ENCODE measurements around the gene RPAIN.

The RPAIN gene, protein sequence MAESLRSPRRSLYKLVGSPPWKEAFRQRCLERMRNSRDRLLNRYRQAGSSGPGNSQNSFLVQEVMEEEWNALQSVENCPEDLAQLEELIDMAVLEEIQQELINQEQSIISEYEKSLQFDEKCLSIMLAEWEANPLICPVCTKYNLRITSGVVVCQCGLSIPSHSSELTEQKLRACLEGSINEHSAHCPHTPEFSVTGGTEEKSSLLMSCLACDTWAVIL

DNA sequence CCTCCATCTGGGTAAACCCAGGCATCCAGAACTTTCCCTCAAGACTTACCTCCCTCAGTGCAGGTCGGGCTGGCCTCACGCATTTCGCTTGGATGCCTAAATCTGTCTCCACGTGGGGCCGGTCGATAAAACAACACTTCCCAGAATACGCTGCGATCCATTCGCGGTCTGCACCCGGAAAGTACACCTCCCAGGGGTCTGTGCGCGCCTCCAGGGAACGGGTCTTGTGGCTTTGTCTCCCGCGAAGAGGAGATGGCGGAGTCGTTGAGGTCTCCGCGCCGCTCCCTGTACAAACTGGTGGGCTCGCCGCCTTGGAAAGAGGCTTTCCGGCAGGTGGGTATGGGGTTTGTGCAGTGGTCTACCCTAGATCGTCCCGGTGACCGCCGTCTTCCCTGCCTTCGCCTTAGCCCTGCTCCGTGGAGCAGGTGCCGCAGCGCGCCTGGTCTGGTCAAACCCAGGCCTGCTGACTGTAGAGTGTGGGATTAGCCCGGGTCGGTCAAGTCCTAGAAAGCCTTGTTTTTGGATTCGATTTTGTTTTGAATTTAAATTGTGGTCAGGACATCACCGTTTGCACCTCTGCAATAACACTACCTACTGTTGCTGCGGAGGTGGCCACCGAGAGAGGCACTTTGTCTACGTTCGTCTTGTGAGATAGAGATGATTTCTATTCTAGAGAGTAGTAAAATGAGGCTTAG is at the start of gene RPAIN:
RPAIN (plus strand) TSS at position 224 of the 695 bp plus-strand sequence; CDS start at position 253, 29 bp downstream.
- peak; percentile 82 for DNase-seq

DNA sequence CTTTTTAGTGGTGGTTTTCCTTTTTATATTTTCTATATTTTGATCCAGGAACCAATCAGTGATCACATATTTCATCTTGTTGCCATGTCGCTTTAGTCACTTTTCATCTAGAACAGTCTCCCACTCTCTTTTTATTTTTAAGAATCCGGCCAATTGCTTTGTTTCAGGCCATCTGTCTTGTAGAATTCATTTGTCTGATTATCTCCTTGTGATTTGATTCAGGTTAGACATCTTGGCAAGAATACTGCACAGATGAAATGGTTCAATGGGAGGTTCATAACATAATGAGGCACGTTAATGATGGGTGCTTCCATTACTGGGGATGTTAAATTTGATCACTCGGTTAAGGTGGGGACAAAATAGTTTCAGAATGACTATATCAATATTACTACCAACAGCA is 49.6 kb upstream of the RPAIN start:
- DNase-seq: no peak

DNA sequence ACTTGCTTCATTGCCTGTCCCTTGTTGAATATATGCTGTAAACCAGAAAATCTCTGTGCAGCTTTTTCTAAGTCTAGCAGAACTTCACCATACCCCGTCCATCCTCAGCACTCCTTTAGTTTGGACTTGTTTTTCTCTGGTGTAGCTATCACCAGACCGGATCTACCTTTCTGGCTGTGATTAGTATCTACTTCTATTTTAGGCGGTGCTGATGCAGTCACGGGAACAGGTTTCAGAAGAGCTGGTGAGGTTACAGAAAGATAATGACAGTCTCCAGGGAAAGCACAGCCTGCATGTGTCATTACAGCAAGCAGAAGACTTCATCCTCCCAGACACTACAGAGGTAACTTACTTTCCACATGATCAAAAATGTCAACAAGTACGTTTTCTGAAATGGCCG is 46.9 kb upstream of the RPAIN start:
- no peak for DNase-seq

DNA sequence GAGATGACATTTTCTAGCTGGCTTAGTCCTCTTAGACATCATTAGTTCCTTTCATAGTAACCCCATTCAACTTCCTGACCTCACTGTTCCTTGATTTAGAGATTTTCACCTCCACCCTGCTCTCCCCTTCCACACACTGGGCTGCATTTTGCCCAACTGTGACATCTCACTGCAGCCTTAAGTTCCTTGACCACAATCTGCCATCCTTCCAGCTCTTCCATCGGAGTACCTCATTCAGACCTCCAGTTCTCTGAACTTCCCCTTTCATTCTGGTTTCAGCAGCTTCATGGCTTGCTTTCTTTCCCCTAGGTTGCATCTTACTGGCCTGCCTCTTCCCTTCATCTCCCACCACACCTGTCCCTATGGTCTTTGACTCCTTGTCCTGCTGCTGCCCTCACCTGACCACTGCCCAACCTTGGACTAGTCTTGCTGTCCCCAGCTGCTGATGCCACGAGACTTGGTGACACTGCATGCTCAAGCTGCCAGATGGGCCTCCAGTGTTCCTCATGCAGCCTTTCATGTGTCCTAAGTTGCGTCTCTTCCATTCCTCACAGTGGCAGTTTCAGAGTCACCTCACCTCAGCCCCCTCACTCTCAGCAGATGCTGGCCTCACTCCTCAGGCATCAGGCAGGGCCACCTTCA is 41.3 kb upstream of the RPAIN start:
- no peak for DNase-seq

DNA sequence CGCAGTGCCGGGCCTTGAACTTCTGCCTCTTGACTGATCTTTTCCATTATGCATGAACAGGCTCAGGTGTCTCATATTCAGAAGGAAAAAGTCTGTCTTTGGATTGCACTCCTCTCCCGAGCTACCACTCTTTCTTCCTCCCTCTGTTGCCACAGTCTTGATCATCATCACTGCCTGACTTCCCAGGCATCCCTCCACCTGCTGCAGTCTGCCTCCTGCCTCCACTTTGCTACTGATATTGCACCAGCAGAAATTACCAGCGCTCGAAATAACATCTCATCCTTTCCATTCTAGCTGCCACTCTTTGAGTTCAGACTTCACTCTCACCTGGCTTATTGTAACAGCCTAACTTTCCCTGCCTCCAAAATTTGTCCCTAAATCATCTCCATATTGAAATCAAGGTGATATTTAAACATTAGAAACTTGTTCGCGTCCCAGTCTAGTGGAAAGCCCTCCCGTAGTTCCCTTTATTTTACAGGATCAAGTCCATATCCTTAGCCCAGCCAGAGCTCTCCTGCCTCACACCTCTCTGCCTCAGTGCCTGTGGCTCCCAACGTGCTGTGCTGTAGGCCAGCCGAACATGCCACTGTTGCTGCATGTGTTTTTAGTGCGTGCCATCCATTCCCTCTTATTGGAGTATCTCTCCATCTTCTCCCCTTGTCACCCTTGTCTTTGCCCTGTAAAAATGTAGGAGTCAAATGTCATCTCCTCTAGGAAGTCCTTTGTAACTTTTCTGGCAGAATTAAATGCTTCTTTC is 40.5 kb upstream of the RPAIN start:
- DNase-seq: no peak

DNA sequence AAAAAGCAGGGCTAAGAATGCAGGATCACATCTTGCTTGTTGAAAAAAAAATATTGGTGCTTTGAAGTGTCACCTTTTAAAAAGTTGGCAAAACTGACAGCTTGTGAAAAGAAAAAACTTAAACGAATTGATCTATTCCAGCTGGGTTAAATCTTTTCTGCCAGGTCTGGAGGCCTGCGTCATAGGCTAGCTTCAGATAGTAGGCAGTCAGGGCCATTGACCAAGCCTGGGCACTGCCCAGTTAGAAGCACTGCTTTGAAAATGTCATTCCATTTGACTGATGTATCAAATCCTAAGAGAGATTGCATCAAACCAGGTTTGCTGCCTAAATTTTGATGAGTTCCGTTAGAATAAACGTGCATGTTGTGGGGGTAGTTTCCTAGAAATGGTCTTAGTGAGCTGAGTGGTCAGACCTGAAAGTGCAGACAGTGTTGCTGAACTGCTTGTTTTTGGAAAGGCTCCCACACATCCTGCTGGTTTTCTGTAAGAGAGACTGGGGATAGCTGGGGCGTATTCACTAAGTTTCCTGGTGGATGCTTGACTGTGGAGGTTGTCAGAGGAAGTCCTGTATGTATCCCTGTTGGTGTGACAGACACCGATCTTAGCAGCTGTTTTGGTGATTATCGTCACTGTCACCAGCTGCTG is 39.4 kb upstream of the RPAIN start:
- DNase-seq: no peak

DNA sequence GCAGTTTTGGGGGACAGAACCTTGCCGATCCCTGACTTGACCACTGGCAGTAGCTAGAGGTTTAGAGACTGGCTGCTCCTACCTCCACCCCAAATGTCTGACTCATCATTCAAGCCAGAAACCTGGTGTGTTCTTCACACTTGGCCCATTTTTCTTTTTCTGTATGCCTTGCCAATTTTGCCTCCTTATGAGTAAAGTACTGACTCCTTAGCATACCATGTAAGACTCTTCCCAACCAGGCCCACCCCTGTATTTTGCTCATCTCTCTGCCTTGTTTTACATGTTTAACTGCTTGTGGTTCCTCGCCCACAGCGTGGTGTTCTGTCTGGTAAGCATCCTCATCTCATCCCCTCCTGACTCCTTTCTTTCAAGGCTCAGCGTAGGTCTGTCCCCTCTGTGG is 38.4 kb upstream of the RPAIN start:
- no peak for DNase-seq

DNA sequence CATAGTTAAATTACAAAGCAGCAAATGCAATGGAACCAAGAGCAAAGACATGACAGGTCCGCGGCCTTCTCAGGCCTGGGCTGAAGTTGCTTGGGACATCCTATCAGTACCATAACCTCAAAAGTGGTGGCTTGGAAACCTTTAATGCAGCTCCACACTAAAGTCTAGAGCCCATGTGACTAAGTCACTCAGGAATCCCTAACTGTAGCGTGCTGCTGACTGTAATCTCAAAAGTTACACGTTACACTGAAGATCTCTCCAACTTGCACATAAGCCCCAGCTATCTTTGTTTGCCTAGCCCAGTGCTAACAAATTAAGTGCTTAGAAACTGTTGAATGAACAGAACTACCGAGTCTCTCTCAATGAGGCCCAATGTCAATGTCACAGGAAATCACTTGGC is 28.3 kb upstream of the RPAIN start:
- DNase-seq: no peak

DNA sequence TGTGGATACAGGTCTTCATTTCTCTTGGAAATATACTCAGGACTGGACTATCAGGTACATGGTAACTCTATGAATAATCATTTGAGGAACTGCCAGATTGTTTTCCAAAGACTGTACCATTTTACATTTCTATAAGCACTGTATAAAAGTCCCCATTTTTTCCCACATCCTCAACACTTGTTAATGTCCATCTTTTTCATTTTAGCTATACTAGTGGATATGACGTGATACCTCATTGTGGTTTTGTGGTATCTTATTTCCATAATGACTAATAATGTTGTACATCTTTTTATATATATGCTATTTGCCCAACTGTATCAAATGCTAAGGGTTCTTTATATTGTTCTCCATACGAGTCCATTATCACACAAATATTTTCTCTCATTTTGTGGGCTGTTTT is 23.4 kb upstream of the RPAIN start:
- no peak for DNase-seq

DNA sequence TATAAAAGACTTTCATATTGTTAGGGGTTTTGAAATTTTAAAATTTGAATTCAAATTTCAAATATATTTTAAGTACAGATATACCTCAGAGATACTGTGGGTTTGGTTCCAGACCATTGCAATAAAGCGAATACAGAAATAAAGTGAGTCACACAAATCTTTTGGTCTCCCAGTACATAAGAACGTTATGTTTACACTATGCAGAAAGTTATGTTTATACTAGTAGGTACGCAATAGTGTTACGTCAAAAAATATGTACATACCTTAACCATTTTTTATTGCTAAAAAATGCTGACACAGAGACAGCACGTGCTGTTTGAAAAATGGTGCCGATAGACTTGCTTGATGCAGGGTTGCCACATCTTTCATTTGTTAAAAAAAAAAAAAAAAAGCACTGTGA is 20.2 kb upstream of the RPAIN start:
- no peak for DNase-seq

DNA sequence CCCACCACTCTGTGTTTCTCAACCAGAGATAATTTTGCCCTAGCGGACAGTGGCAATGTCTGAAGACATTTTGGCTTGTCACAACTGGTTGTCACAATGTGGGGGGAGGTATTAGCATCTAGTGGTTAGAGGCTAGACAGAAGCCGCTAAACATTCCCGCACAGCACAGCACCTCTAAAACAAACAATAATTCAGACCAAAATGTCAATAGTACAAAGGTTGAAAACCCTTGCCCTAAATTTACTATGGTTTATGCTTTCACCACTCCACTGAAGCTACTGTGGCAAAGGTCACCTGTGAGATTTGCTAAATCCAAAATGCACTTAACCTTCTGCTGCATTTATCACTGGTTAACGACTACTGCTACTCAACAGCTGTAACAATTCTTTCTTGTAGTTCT is 14.6 kb upstream of the RPAIN start:
- DNase-seq: no peak

DNA sequence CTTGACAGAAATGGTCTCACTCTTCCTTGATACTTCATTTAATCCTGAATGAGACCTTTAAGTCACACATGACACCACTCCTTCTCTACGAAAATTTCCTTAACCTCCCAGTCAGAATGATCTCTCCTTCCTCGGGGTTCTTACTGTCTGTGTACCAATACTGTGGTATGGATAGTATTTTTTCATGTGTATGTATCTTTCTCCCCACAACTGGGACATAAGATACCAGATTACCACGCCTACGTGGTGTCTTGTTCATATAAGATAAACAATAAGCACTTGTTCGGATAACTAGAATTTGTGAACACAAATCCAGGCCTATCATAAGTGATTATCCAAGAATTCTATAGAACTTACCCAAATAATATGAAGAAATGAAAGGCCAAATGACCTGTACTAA is 11.8 kb upstream of the RPAIN start:
- no peak for DNase-seq

DNA sequence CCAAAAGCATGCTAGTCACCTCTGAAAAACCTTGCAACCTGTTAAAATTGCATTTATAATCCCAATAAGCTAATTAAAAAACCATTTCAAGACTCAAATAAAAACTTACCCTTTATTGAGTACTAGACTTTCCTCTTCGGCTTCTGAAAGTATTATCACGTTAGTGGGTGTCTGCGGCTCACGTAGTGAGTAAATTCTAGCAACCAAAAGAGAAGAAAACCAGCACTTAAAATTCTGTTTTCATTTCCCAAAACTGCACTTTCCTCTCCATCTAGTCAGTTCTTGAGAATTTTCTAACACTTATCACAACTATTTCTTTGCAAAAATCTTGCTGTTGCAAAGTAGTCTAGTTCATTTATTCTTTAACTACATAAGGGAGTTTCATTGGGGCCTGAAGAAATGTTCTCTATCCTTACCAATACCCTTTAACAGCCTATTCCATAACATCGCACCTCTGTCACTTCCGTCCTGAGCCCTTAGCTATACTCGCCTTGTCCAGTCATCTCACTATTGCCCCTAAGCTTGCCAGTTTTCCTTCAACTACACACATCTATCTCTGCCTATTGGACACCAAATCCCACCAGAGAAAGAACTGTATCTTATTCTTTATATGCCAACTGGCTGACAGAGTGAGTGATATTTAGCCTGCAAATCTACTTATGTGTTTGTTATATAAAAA is 9.2 kb upstream of the RPAIN start:
- no peak for DNase-seq

DNA sequence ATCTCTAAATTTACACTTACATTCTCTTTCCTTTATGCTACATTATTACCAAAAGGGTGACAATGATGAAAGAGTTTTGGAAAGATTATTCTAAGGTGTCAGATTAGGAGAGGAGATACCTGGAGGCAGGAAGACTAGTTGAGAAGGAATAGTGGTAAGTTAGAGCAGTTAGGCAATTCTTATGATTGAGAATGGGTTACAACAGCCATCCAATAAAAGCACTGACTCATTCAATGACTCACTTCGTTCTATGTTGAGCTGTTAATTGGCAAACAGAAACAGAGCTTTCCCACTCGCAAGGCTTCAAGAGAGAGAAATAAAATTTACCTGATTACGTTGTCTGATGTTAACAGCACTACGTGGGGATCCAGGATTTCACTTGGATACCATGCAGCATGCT is 6.3 kb upstream of the RPAIN start:
- DNase-seq: no peak

DNA sequence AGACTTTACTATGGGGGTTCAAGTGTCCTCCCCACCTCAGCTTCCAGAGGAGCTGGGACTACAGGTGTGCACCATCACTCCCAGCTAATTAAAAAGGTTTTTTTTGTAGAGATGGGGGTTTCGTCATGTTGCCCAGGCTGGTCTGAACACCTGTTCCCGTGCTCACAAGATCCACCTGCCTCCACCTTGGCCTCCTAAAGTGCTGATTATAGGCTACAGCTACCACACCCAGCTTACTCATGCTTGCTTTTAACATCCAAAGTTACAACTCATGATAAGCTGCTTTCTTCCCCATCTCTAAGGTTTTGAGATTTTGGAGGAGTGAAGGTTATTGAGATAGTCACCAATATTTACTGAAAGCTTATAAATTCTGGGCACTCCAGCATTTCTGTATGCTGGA is 3.1 kb upstream of the RPAIN start:
- DNase-seq: no peak

DNA sequence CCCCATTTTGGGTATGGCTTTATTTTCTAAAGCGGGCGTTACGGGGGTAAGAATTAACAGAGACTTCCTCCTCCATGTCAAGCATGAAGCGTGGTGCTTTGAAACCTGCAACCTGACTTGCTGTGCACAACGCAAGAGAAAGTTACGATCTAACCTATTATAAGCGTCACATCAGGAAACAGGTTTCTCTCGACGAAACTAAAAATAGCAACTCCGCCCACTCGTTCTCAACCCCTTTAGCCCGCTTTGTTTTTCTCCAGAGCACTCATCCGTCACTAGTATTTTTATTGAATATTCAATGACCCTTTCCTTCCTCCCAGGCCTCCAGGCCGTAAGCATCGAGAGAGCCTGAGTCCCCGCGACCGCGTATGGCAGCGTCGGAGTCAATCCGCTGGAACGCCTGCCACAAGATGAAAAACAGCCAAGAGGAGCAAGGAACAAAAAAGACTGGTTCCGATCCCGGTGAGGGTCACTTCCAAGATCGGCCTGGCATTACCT is 1.1 kb upstream of the RPAIN start:
- DNase-seq: no peak

DNA sequence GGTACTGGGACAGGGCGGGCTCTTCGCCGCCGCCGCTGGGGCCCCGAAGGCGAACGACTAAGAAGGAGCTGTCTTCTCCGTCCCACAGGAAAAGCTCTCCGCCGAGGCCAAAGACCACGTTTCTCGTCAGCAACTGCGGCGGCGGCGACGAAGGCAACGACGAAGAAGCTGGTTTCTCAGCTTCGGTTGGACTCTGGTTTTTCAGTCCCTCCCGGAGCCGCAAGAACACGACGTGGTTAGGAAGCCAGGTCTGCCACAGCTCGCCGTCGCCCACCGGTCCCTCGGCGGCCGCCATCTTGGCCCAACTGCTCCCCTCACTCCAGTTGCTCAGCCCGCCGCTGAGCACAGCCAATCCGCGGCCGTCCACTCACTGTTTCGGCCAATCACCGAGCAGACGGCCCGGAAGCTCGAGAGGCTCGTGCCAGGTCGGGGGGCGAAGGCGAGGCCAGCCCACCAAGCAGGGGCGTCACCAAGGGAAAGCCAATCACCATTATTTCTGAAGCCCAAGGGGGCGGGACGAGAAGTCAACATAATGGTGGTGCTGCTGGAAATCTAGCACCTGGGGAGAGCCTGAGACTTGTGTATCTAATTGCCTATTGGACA is 525 bp upstream of the RPAIN start, which contains the start of gene NUP88:
NUP88 (minus strand) TSS at position 307 of the 603 bp plus-strand sequence; CDS start at position 295, 12 bp downstream.
- DNase-seq: peak; percentile 85

DNA sequence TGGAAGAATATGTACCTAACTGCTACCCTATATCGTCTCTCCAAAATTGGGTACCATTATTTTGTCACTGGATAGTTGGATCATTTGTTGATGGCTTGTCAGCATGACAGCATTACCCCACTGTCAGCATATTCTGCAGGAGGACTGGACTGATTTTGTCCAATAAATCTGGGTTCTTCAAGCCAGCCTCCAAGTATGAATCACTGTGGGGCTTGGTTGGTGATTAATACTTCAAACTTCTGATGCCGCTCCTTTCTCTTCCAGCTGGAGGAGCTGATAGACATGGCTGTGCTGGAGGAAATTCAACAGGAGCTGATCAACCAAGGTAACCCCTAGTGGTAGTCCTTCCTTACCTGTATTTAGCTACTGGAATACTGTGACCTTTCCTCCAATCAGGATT is 2.5 kb downstream of the RPAIN start:
- no peak for DNase-seq

DNA sequence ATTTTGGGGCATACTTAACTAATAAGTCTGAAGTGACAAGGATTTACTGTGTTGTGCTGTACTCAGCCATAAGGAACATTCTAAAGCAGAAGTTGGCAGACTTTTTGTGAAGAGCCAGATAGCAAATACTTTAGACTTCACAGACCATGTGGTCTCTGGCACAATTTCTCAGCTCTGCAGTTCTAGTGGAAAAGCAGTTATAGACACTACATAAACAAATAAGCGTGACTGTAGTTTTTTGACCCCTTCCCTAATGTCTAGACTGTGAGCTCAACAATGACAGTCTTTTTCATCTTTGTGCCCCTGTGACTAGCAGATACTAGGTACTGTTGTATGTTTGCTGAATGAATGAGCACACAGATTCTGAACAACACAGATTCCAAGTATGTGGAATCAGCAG is 4.9 kb downstream of the RPAIN start:
- no peak for DNase-seq

DNA sequence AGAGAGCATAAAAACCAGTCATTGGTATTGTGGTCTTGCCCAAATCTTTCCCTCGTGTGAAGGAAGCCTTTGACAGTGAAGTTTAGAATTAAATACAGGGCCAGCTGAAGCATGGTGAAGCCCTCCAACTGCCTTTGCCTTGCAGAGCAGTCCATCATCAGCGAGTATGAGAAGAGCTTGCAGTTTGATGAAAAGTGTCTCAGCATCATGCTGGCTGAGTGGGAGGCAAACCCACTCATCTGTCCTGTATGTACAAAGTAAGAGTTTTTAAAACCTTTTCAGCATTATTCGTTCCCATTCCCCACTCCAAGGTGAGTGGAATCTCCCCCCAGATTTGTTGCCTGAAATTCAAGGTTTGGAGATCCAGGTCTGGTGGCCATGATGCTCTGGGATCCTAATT is 5.8 kb downstream of the RPAIN start:
- no peak for DNase-seq

DNA sequence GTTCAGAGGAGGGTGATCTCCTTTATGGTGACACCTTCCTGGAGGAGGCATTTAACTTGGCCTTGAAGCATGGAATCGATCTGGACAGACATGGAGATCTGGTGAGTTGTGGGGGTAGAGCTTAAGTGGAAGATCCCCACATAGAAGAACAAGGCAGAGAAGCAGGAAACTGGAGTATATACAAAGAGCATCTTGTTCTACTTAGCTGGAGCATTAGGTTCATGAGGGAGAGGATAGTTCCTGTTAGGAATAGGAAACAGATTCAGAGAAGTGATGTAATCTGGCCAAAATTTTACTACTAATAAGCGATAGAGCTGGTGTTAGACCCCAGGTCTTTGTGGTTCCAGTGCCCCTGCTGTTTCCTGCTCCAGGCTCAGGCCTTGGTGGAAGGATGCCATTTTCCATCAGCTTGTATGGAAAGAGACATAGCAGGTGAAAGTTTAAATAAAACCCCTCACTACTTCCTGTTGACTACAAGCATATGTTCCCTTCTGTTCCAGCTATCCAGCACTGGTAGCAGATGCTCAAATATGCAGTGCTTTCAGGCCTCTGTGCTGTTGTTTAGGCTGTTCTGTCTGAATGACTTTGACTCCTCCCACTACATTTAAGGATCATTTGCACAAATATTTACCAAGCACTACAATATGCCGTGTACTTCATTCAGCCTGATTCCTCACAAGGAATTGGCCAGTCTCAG is 9.4 kb downstream of the RPAIN start:
- no peak for DNase-seq
